ENCODE results near the gene FOXP1.

The FOXP1 gene

GRCh38 chr3:71562938-71563337 is 20.6 kb downstream of the FOXP1 start:
- DNase-seq: no peak

GRCh38 chr3:71560665-71561064 is 22.9 kb downstream of the FOXP1 start:
- DNase-seq: no peak

- no peak for DNase-seq
Measured at GRCh38 chr3:71559578-71560162, 23.9 kb downstream of the FOXP1 start.

DNA sequence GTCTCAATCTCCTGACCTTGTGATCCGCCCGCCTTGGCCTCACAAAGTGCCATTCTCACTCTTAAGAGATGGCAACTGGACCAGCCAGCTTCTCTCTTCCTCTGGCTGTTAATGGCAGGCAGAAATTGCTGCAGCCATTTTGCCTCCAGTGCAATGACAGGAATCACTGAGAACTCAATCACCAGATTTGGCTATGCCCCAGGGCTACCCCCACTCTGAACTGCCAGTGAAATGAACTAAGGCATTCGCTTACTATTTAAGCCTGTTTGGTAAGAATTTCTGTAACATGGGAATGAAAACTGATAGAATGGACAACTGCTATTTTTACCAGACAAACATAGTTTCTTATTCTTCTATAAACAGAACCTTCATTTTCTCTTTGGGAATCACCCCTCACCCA is 24.5 kb downstream of the FOXP1 start:
- DNase-seq: no peak

- no peak for DNase-seq
Measured at GRCh38 chr3:71554649-71555048, 28.9 kb downstream of the FOXP1 start.

DNA sequence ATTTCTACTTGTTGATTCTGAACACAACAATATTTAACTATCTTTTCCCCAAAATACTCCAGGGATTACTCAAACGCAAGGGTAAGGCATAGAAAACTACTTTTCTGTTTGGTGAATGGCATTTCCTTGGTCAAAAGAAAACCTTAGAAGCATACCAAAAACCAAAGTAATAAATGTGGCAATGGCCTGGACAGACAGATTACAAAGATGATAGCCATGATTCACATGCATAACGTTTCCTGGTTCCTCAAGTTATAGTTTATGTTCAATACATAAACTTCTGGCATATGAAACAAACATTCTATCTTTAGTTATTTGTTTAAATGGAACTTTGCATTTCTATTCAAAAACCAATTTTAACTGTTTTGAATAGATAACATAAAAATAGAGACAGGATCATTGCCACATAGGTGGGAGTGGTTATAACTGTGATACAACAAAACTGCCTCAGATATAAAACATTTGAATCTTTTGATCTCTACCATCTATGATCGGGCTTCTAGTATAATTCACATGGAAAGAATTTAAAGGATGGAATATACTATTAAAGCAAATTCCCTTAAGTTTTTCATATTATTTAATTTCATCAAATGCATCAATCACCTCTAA is 32.1 kb downstream of the FOXP1 start:
- DNase-seq: no peak

- DNase-seq: no peak
Measured at GRCh38 chr3:71549951-71550350, 33.6 kb downstream of the FOXP1 start.

DNA sequence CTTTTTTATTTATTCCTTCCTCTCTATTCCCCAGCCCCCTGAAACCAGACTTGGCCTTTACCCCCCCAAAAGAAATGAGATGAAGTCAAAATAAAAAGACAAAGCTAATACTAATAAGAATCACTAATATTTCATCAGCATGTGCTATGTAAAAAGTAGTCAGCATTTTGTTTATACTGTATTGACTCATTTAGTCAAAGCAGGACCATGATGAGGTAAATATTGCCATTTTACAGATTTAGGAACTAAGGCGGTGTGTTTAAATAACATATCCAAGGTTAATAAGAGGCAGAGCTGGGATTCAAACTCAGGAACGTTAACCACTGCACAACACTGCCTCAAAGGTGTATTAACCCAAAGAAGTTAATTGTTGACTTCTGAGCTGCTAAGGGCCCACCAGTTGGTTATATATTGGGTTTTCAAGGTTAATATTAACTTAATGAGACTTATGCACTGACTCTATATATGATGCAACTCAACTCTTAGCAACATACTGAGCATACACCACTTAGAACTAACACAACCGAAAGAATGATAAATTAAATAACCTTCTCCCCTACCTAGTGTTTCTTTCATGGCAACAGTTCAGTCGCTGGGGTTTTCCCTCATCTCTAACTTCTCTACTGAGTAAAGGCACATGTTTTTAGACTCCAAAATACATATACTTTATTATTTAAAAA is 34.7 kb downstream of the FOXP1 start:
- no peak for DNase-seq

DNA sequence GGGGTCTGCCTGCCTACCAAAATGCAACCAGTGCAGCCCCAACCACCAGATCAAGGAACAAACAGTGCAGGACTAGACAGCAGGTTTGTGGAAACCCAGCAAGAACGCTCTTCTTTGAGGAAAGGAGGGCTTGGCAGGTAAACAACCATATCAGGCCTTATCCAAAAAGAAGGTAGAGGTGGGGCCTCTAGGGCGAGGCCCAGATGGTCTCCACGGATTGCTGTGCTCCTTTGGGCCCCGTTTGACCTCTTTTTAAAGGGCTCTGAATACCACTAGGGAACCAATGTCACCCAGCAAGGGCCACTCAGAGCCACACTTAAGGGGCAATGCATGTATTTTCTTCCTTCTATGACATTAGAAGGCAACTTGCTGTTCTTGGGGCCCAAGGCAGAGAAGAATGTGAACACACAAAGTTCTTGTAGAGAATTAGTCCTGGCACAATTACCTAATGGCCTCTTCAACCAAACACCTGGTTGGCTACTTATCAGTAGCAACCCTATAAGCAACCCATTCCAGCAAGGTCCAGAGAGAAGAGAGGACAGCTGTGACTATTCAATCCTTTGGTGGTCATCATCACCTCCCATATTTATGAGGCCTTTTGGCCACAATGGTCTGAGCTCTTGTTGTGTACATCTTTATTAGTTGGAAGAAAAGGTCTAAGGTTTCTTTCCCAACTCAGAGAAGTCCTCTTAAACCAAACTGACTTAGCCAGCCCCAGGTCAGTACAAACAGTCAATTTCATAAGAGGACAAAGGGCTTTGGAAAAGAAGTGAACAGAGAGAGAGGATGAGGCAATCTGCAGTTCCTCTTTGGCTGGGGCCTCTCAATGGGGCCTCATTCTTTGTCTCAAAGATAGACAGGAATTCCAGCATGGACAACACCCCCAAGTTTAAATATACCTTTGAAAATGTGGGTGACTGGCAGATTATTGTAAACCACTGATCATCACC is 36.0 kb downstream of the FOXP1 start:
- no peak for DNase-seq

GRCh38 chr3:71546821-71547220 is 36.7 kb downstream of the FOXP1 start:
- no peak for DNase-seq

DNA sequence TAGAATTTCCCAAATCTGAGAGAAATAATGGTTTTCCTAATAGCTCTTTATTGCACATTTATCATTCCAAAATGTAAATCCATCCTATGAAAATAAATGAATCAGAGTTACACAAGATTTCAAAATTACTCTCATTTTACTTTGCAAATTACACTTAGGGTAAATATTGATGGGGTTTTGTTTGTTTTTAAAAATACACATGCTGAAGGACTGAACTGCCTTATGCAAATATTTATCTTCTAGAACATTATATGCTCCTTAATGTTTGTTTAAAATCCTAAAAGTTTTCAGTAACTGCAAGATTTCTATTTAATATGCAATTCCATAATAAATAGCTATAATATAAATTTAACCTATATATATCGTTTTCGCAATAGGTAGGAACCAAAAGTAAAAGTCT is 38.2 kb downstream of the FOXP1 start:
- no peak for DNase-seq

- DNase-seq: no peak
Measured at GRCh38 chr3:71543371-71544016, 40.0 kb downstream of the FOXP1 start.

DNA sequence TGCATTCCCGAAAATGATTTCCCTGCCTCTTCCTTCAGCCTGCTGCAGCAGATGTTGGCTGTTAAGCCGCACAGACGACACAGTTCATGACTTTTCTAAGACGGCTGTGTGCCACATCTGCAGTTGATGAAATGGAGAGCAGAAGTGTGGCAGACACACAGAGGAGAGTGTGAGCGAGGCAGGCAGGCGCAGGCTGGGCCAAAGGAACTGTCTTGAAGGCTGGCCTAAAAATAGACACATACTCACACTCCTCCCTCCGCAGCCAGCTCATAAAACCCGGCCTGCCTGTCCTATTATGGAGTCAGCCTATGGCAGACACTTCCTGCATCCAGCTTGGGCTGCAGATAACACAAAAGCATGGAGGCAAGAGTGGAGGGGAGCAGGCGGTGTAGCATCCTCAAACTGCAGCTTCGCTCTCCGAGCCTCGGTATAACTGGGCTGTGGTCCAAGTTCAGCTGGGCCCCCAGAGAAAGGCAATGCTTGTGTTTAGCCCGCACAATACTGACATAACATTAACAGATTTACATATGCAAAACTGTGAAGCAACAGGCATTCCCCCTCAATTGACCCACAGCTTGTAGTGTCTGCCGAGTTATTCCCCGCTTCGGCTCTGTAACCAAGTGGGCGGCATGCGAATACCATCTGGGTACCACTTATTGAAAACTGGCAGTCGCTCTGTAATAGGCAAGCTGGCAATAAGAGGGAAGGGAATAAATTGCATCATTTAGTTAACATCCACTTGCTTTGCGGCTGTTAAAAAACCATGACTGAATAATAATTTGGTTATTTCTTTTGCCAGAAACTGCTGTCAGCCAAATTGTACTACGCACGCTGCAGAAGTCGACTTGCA is 40.8 kb downstream of the FOXP1 start:
- DNase-seq: no peak

DNA sequence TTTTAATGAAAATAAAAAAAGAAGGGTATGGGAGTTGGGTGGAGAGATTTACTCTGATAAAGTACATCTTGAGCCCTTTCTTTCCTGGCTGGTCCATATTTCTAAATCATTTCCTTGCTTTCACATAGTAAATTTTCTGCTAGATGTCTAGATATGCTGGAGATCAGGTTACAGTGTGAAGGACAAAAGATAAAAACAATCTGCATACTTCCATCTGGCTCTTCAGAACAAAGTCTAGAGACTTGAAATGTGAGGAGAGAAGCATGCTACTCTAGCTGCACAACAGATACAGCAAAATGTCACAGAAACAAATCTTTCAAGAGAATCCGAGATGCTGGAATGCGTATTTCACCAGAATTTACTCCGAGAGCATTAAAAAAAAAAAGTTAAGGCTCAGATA is 42.2 kb downstream of the FOXP1 start:
- no peak for DNase-seq

- DNase-seq: no peak
Measured at GRCh38 chr3:71537211-71537611, 46.3 kb downstream of the FOXP1 start.

GRCh38 chr3:71536376-71536965 is 47.1 kb downstream of the FOXP1 start:
- no peak for DNase-seq

DNA sequence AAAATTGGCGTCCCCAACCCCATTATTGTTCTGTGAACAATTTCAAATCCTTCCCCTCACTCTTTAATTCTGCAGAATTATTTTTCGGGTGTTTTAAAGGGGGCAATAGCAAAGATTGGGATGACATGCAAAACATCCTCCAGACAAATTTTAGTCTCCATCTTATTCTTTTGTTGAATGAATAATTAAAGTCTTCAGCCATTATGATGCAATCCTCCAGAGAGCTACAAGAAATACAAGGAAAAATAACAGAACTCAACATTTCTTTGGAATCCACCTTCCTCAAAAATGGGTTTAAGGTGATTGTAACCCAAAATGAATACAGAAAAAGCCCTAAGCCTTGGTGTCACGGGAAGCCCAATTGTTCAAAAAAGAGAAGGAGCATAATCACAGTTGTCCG is 49.9 kb downstream of the FOXP1 start:
- DNase-seq: no peak

- DNase-seq: no peak
Measured at GRCh38 chr3:71532639-71533395, 50.7 kb downstream of the FOXP1 start.

GRCh38 chr3:71530903-71531530 is 52.5 kb downstream of the FOXP1 start:
- no peak for DNase-seq

GRCh38 chr3:71528816-71529215 is 54.7 kb downstream of the FOXP1 start:
- no peak for DNase-seq
